ENCODE data around the gene IDNK.

IDNK gene

GRCh38 chr9:83622939-83623678 lies at the start of gene IDNK:
Gene IDNK, plus strand, starts transcription at chr9:83623143. Its CDS starts 29 bp downstream, at chr9:83623172.
- TF ChIP-seq, protein P1, sequence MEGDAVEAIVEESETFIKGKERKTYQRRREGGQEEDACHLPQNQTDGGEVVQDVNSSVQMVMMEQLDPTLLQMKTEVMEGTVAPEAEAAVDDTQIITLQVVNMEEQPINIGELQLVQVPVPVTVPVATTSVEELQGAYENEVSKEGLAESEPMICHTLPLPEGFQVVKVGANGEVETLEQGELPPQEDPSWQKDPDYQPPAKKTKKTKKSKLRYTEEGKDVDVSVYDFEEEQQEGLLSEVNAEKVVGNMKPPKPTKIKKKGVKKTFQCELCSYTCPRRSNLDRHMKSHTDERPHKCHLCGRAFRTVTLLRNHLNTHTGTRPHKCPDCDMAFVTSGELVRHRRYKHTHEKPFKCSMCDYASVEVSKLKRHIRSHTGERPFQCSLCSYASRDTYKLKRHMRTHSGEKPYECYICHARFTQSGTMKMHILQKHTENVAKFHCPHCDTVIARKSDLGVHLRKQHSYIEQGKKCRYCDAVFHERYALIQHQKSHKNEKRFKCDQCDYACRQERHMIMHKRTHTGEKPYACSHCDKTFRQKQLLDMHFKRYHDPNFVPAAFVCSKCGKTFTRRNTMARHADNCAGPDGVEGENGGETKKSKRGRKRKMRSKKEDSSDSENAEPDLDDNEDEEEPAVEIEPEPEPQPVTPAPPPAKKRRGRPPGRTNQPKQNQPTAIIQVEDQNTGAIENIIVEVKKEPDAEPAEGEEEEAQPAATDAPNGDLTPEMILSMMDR (IDR thresholded peaks at IDR 0.05) = no peak

DNA sequence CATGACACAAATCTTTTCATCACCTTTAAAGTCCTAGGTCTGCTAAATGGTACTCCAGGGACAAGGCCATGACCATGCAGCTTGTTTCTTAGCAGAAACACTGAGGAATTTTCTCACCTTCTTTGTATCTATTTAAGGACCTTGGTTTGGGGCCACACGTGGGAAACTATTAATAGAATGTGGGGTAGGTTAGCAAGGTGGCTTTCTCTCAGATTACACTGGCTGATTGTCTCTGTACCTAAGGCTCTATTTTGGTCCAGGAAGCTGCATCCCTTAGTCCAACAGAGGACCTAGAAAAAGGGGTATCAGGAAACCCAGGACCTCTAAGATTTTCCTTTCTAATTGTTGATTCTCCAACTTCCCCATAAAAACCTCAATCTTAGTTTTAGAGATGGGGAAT lies 48.5 kb upstream of the IDNK start:
- TF ChIP-seq, protein P1 (IDR thresholded peaks at IDR 0.05) = no peak

DNA sequence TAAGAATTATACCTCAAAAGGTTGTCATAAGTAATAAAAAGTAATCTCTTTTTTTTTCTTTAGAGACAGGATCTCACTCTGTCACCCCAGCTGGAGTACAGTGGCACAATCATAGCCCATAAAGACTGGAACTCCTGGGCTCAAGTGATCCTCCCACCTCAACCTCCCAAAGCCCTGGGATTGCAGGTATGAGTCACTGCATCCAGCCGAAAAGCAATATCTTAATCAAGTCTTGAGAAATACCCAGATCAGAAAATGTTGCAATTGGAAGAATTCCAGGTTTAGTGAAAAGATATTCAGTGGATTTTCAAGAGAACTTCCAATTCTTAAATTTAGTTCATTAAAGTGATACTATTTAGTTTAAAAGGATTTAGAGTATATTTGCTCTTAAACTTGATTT lies 40.9 kb upstream of the IDNK start:
- TF ChIP-seq, protein P1 (IDR thresholded peaks at IDR 0.05) = no peak

- TF ChIP-seq, protein P1 (IDR thresholded peaks at IDR 0.05) = peak; percentile 73
These were observed 39.6 kb upstream of the IDNK start for GRCh38 chr9:83583151-83584014.

DNA sequence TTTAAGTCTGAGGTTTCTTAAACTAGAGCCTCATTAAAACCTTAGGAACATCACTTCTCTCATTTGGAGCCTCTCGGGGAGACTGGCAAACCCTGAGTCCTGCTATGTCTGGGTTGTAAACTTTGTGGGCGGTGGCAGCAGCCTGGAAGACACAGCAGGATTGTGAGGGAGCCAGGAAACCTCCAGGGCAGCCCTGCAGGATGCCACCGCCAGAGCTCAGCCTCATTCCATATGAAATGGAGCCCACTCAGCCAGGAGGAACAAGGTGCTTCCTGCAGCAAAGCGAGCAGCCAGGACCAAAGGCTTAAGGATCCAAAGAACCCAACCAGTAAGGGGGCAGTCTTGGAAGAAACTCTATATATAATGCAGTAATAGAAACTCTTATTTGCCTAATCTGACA lies 37.9 kb upstream of the IDNK start:
- TF ChIP-seq, protein P1 (IDR thresholded peaks at IDR 0.05) = no peak

- TF ChIP-seq, protein P1 (IDR thresholded peaks at IDR 0.05) = no peak
These were observed 34.7 kb upstream of the IDNK start for GRCh38 chr9:83588256-83588655.

GRCh38 chr9:83596899-83597504 lies 25.9 kb upstream of the IDNK start:
- TF ChIP-seq, protein P1 (IDR thresholded peaks at IDR 0.05) = peak; percentile 73

Measured in LNCAP (cell line).